Esophagus muscularis mucosa (tissue), 4 donors: ENCODE measurements around the gene LHB. TPM values are rescaled to one million over a fixed set of nuclear protein-coding genes. Genes with fewer than 3 reads are reported as not detected.

Source experiments
- DNase-seq: peaks from one replicate; pipeline ENCODE4 v3.0.0-alpha.2; 2017; ENCODE audit errors: extremely low spot score
- H3K27ac ChIP-seq, 4 donors: fragments of 200-600 bp; sonication (generic); replicated peaks in 1 of 4; 1 replicate in 3 of 4; 2 replicates in 1 of 4; pipeline ENCODE4 v1.5.1; 2016 to 2019; ENCODE audit warnings: mild to moderate bottlenecking in 1 of 4
- H3K27me3 ChIP-seq, 4 donors: fragments of 200-600 bp; sonication (generic); one replicate each; pipeline versions ENCODE4 v1.5.1 to v1.6.0; 2016 to 2019
- H3K36me3 ChIP-seq, 4 donors: fragments of 200-600 bp; sonication (generic); one replicate each; pipeline ENCODE4 v1.5.1; 2016 to 2019
- H3K4me1 ChIP-seq, 4 donors: fragments of 200-600 bp; sonication (generic); one replicate each; pipeline ENCODE4 v1.5.1; 2016 to 2019
- H3K4me3 ChIP-seq, 4 donors: fragments of 200-600 bp; sonication (generic); 1 replicate in 2 of 4; 2 replicates in 2 of 4; pipeline ENCODE4 v1.5.1; 2016 to 2019; ENCODE audit warnings: mild to moderate bottlenecking in 4 of 4, moderate library complexity in 1 of 4
- H3K9me3 ChIP-seq, 4 donors: fragments of 200-600 bp; sonication (generic); 1 replicate in 3 of 4; 2 replicates in 1 of 4; pipeline ENCODE4 v1.5.1; 2016 to 2019
- CTCF ChIP-seq, 3 experiments: fragments of 200-600 bp in 2 of 3; fragments of 450-650 bp in 1 of 3; sonication (generic) in 2 of 3; IDR thresholded peaks; one replicate each; pipeline ENCODE4 v1.5.1; 2017 to 2019; ENCODE audit warnings: antibody characterized with exemption in 3 of 3, mild to moderate bottlenecking in 2 of 3, moderate library complexity in 1 of 3
- EP300 ChIP-seq: sonication (generic); formaldehyde crosslinking; IDR thresholded peaks from one replicate; pipeline ENCODE4 v1.6.1; 2017; ENCODE audit warnings: antibody characterized with exemption
- POLR2A ChIP-seq: fragments of 450-650 bp; IDR thresholded peaks from one replicate; pipeline ENCODE4 v1.6.1; 2017; ENCODE audit warnings: antibody characterized with exemption, moderate library complexity, mild to moderate bottlenecking, low read depth
- POLR2AphosphoS5 ChIP-seq, 2 donors: sonication (generic); formaldehyde crosslinking; IDR thresholded peaks; one replicate each; pipeline ENCODE4 v1.6.1; 2017; ENCODE audit warnings: antibody characterized with exemption in 2 of 2
- WGBS: methylation state at CpG from one replicate; pipeline ENCODE4 v1.1.5; 2018; 5-methylcytosine and 5-hydroxymethylcytosine counted together
- intact Hi-C: fragments of 100-400 bp; cut with DNase I; formaldehyde crosslinking; loops from one replicate; pipeline ENCODE4 v1.15.1; 2023
- total RNA-seq, 4 donors: library from RNA; depleted of rRNA; stranded (reverse); fragments of >200 nt; gene quantifications; one replicate each; pipeline versions ENCODE4 v1.1.0 to v1.2.1, GENCODE V29; 2016

LHB gene
- total RNA-seq, 4 donors from 2014 or later: not detected

DNA sequence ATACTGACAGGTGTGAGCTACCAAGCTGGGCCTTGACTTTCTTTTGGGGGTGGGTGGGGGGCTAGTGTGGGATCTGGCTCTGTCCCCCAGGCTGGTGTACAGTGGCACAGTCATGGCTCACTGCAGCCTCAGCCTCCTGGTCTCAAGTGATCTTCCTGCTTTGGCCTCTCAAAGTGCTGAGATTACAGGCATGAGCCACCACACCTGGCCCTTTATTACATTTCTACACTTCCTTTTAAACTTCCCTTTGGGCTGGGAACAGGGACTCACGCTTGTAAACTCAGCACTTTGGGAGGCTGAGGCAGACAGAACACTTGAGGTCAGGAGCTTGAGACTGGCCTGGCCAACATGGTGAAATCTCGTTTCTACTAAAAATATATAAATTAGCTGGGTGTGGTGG lies 39.8 kb downstream of the LHB start:
- H3K9me3 ChIP-seq: no peaks in the 10 kb centered on the region
- DNase-seq: no peak
- 71% methylated on average over 2 of the region's 2 CpGs for WGBS
- peaks cover 19 to 77% (median 59%) of the 10 kb centered on the region in 4 donors for H3K36me3 ChIP-seq
- H3K27me3 ChIP-seq: no peaks in the 10 kb centered on the region
- H3K27ac ChIP-seq: peak overlapping the region in 2 of 4 donors; percentile 22 to 88
- H3K4me3 ChIP-seq: no peak overlapping the region
- no peak for TF ChIP-seq EP300
- TF ChIP-seq POLR2A: no peak
- no peak for TF ChIP-seq CTCF (IDR thresholded peaks at IDR 0.05)
- TF ChIP-seq POLR2AphosphoS5 (IDR thresholded peaks at IDR 0.05): no peak
- intact Hi-C loops: no loop called here
- H3K4me1 ChIP-seq: peaks cover 20 to 23% (median 22%) of the 10 kb centered on the region in 4 donors

DNA sequence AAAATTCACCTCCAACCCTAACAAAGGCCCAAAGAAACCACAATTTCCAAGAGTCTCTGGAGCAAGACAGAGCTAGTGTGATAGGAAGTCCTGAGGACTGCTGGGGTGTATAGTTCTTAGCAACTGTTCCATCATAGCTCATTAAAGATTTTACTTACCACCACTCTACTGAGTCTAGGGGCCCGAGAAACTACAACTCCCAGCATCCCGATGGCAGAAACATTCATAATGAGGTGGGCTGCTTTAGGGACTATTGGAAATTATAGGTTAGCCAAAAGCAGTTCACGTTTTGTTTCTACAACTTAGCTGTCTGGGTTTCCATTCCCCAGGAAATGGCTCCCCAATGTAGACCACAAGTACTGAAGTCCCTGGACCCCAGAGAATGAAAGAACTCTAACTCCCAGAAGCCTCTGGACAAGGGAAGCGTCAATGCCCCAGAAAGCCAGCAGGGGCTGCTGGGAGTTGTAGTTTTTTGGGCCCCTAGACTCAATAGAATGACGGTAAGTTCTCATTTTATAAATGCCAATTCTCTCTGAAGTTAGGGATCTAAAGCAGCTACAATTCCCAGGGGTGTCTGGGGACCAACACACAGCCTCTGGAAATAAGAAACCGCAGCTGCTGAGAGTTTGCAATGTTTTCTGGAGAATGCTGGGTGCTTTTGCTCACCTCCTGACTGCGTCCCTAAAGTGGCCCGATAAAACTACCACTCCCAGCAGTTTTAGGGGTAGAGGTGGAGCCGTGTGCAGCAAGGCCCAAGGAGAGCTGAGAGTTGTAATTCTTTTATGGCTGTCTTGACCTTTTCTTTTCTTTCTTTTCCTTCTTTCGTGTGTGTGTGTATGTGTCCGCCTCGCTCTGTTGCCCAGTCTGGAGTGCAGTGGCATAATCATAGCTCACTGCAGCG lies 40.7 kb downstream of the LHB start:
- TF ChIP-seq POLR2A: no peak
- TF ChIP-seq POLR2AphosphoS5 (IDR thresholded peaks at IDR 0.05): peak in 1 of 2 donors; percentile 12
- TF ChIP-seq EP300: no peak
- TF ChIP-seq CTCF (IDR thresholded peaks at IDR 0.05): peak in 2 of 3 experiments; percentile 14 to 17
- no peak overlapping the region for H3K4me3 ChIP-seq
- no peak for DNase-seq
- peaks cover 19 to 77% (median 59%) of the 10 kb centered on the region in 4 donors for H3K36me3 ChIP-seq
- intact Hi-C loops: no loop called here
- peaks cover 21 to 23% (median 22%) of the 10 kb centered on the region in 4 donors for H3K4me1 ChIP-seq
- WGBS: 87% methylated on average over 12 of the region's 13 CpGs
- no peaks in the 10 kb centered on the region for H3K9me3 ChIP-seq
- H3K27ac ChIP-seq: no peak overlapping the region
- no peaks in the 10 kb centered on the region for H3K27me3 ChIP-seq

GRCh38 chr19:48970923-48971395 lies 45.9 kb downstream of the LHB start:
- H3K27ac ChIP-seq: peak overlapping the region in 3 of 4 donors; percentile 32 to 61 (median 51)
- 21% methylated on average over 19 of the region's 19 CpGs for WGBS
- no peaks in the 10 kb centered on the region for H3K27me3 ChIP-seq
- no peak overlapping the region for H3K4me3 ChIP-seq
- TF ChIP-seq POLR2AphosphoS5 (IDR thresholded peaks at IDR 0.05): peak; percentile 59 to 64
- TF ChIP-seq POLR2A: no peak
- TF ChIP-seq CTCF (IDR thresholded peaks at IDR 0.05): peak; percentile 85 to 99 (median 95)
- H3K9me3 ChIP-seq: no peaks in the 10 kb centered on the region
- peaks cover 31 to 95% (median 82%) of the 10 kb centered on the region in 4 donors for H3K36me3 ChIP-seq
- no peak for DNase-seq
- intact Hi-C loops: loop anchor here (5.0 kb wide), 1 partner anchor 184 kb away; no protein-coding TSS in a partner anchor
- peaks cover 32 to 41% (median 37%) of the 10 kb centered on the region in 4 donors for H3K4me1 ChIP-seq

GRCh38 chr19:48970139-48970766 lies 46.6 kb downstream of the LHB start:
- Histone ChIP-seq H3K27ac (peak overlapping the region in 3 of 4 donors; percentile 32 to 61 (median 51)), H3K9me3 (no peaks in the 10 kb centered on the region), H3K4me3 (no peak overlapping the region), H3K27me3 (no peaks in the 10 kb centered on the region), H3K36me3 (peaks cover 31 to 96% (median 82%) of the 10 kb centered on the region in 4 donors), H3K4me1 (peaks cover 32 to 41% (median 38%) of the 10 kb centered on the region in 4 donors)
- no peak for TF ChIP-seq CTCF (IDR thresholded peaks at IDR 0.05)
- no peak for TF ChIP-seq POLR2AphosphoS5 (IDR thresholded peaks at IDR 0.05)
- WGBS: 85% methylated on average over 23 of the region's 23 CpGs
- intact Hi-C loops: loop anchor here (5.0 kb wide), 1 partner anchor 183 kb away; no protein-coding TSS in a partner anchor
- no peak for DNase-seq
